Measurements from ENCODE around the gene PANX1.
"Not testable (repeated sequence)": the region's sequence is repeated elsewhere in the genome, so short reads cannot be mapped to it uniquely, and the experiment has no call there.

PANX1 gene

GRCh38 chr11:94128746-94129511, at the start of gene PANX1:
PANX1 (plus strand) TSS chr11:94128841; CDS start chr11:94129313, 472 bp downstream.
- peak; percentile 85 to 97 for DNase-seq

DNA sequence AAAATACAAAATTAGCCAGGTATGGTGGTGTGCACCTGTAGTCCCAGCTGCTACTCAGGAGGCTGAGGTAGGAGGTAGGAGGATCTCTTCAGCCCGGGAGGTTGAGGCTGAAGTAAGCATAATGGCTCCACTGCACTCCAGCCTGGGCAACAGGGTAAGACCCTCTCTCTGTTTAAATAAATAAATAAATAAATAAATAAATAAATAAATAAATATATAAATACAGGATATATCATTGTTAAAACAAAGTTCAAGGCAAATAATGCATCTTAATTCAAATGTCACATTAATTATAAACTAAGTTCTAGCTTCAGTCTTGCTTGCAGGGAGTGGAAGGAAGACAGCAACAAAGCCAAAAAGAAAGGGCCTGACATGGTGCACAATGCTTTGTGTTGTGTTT, 44.5 kb upstream of the PANX1 start:
- DNase-seq = no peak

- no peak for DNase-seq
These were observed 39.7 kb upstream of the PANX1 start for GRCh38 chr11:94088906-94089305.

DNA sequence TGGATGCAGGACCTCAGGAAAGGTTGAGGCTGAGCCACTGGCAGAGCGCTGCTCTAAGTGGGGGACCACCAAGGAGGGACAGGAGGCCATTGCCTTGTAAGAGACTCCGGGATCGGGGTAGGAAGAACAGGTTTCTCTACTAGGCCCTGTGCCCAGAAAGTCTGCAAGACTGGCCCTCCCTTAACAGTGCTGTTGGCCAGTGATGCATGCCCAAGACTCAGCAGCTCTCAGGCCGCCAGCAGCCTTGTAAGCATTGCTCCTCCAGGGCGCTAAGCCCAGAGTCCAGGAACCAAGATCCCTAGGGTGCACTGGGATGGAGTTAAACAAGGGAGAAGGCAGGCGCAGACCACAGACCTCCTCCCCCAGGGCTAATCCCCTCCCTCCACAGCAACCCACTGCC, 39.3 kb upstream of the PANX1 start:
- no peak for DNase-seq

GRCh38 chr11:94090401-94090800, 38.2 kb upstream of the PANX1 start:
- DNase-seq = no peak

DNA sequence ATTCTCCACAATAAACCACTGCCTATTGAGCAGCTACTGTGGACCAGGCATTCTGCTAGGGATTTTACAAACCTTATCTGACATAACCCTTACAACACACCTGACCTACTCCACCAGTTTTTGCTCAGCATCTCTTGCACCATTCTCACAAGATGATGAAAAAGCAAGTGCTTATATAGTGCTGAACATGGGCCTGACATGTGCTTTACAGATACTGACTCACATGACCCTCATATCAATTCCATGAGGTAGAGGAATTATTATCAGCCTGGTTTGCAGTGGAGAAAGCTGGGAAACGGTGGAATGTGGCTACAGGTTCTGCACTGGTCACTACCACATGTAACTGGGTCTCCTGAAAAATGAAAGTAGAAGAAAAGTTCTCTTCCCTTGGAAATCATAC, 37.5 kb upstream of the PANX1 start:
- DNase-seq = no peak

GRCh38 chr11:94100253-94100652, 28.4 kb upstream of the PANX1 start:
- DNase-seq = no peak

DNA sequence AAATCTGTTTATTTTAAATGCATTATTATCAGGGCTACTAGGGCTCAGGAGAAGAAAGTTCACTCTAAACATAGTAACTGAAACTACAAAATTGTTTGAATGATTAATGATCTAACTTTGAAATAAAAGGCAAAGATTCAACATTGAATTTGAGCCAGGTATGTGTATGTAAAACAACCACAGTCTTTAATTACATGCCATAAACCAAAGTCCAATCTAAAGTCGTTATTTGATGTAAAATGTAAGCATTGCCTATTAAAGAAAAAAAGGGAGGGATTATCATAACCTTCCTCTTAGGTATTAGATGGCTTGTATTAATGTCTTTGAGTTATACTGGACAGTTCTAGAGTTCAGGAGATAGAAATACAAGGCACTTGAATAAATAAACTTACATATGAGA, 25.2 kb upstream of the PANX1 start:
- peak in 1 of 2 experiments; percentile 10 for DNase-seq

DNA sequence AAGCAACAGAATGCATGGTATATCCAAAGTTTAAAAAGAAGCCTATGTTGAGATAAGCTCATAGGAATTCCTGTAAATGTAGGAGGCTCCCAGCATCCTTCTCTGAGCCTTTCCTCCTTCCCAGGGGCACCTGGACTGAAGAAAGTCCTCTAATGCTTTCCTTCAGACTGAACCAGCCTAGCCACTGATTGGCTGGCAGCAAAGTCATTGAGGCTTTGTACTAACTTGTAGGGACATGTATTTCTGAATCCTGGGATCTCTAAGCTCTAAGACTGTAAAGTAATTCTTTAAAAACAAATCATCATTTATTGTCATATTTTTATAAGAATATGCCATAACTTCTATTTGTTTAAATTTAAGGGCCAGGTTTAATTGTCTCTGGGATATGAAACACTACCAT, 23.9 kb upstream of the PANX1 start:
- DNase-seq = no peak

GRCh38 chr11:94106716-94107115, 21.9 kb upstream of the PANX1 start:
- DNase-seq = no peak

DNA sequence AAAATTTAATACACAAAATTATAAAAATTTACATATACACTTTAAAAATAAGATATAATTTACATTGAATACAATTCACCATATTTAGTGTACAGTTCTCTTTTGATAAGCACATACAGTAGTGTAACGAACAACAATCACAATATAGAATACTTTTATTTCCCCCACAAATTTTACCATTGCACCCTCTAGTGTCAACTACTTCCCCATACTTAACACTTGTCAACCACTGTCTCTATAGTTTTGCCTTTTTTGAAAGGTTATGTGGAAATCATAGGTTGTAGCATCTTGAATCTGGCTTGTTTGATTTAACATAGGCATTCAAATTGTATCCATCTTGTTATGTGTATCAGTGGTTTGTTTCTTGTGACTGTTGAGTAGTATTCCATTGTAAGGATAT, 21.3 kb upstream of the PANX1 start:
- DNase-seq = no peak

DNA sequence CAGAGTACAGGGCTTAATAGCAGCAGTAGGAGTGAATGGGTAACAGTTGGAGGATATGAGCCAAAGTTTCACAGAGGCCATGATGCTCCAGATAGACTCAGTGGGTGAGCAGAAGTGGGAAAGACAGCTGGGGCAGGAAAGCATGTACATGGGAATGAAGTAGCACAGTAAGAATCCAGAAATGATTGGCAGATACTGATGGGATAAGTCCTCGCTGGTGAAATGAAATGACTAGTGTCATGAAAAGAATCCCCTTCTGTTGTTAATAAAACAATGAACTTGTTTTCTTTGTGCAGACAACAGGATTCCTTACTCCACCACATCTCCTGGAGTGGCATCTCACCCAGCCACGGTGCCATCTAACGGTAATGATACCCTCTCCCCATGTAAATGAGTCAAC, 17.4 kb upstream of the PANX1 start:
- DNase-seq = no peak

DNA sequence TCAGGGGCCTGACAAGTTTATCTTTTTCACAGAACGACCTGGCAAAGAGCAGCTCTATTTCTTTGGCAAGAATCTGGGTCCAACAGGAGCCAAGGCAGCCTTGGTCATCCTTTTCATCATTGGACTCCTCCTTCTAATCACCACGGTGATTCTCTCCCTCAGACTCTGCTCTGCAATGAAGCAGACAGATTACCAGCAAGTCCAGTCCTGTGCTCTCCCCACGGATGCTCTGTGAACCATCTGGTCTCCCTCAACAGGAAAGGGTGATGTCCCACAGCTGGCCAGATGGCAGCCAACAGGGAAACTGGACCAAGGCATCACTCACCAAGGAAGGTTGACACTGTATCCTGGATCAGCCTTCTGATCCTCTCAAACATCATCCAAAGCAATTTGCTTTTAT, 17.0 kb upstream of the PANX1 start:
- DNase-seq = no peak

DNA sequence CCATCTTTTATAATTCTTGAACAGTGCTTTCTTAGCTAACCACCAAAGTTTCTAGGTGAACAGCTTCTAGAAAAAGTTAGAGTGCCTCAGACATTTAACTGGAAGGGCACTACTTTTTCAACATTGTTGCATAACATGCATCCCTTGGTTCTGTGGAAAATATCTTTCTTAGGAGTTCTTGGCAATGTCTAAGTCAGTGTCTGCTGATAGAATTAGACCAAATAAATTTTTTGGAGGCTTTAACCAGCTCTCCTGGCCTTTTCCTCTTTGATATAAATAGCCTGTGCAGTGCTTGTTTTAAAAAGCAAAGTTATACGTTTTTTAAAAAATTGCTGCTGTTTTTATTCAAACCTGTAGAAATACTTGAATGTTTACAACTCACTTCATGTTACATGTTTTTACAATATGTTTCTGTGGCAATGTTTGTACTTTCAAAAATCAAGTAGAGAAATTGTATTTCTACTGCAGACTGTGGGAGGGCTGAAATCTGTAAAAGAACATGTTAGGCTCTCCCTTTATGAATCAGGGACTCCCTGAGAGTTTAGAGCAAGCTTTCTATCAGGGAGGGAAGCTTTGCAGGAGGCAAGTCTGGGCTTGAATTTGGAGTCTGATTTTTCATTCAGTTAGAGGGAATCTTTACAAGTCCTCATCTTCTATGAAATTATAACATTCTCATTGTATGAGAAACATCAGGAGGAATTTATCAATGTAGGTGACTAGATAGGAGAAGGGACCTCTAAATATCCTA, 16.3 kb upstream of the PANX1 start:
- DNase-seq = no peak

GRCh38 chr11:94117197-94117574, 11.5 kb upstream of the PANX1 start:
- no peak for DNase-seq

GRCh38 chr11:94117871-94118270, 10.8 kb upstream of the PANX1 start:
- no peak for DNase-seq

DNA sequence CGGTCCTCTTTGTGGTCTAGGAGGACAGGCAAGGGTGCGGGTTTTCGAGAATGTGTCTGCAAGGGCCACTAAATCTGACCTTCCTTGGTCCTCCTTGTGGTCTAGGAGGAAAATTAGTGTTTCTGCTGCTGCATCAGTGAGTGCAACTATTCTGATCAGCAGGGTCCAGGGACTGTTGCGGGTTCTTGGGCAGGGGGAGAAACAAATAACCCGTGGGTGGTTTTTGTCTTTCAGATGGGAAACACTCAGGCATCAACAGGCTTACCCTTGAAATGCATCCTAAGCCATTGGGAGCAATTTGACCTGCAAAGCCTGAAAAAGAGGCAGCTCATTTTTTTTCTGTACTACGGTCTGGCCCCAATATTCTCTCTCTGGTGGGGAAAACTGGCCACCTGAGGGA, 9.0 kb upstream of the PANX1 start:
- DNase-seq = not testable (repeated sequence)

- DNase-seq = not testable (repeated sequence)
These were observed 8.1 kb upstream of the PANX1 start for GRCh38 chr11:94120516-94120915.

- no peak for DNase-seq
These were observed 7.7 kb upstream of the PANX1 start for GRCh38 chr11:94120946-94121345.

DNA sequence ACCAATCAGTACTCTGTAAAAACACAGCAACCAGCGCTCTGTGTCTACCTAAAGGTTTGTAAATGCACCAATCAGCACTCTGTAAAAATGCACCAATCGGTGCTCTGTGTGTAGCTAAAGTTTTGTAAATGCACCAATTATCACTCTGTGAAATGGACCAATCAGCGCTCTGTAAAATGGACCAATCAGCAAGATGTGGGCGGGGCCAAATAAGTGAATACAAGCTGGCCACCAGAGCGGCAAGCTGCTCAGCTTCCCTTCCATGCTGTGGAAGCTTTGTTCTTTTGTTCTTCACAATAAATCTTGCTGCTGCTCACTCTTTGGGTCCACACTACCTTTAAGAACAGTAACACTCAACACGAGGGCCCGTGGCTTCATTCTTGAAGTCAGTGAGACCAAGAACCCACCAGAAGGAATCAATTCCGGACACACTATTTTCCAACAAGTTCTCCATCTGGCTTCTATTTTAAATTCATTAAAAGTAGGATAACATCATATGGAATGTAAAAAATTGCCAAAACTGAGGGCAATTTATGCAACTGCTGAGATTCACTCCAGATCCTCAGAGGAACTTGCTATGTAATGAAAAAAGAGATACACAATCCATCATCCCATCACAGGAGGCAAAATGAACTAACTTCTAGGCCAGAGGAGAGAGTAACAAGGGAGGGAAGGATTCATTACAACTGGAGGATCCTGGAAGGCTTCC, 3.1 kb upstream of the PANX1 start:
- DNase-seq = no peak

- peak in 1 of 2 experiments; percentile 16 for DNase-seq
These were observed 1.0 kb upstream of the PANX1 start for GRCh38 chr11:94127638-94128037.

- DNase-seq = peak; percentile 76 to 92
These were observed 323 bp upstream of the PANX1 start for GRCh38 chr11:94128291-94128745.

- peak; percentile 54 to 59 for DNase-seq
These were observed 1.1 kb downstream of the PANX1 start for GRCh38 chr11:94129512-94130297.
